ENCODE measurements around the gene SYNPO. TPM values are rescaled to one million over a fixed set of nuclear protein-coding genes. Genes with fewer than 3 reads are reported as not detected.

Gene SYNPO
- total and polyA plus RNA-seq, 8 donors = 22.0 to 114 (median 27.7) TPM

- H3K27me3 ChIP-seq = no peaks in the 10 kb centered on the region
- ATAC-seq (peak; percentile 83), DNase-seq (peak in 3 of 4 donors; percentile 65 to 93 (median 91))
- no peaks in the 10 kb centered on the region for H3K9me3 ChIP-seq
- intact Hi-C loops (cut with DNase I) = loop anchor here in 1 of 2 donors (5.0 kb wide), 1 partner anchor 199 kb away; no protein-coding TSS in a partner anchor
- peak; percentile 53 to 70 for TF ChIP-seq CTCF (IDR thresholded peaks at IDR 0.05)
- H3K4me3 ChIP-seq = peak overlapping the region; percentile 35 to 37
- no peaks in the 10 kb centered on the region for H3K36me3 ChIP-seq
- peaks cover 4 to 11% of the 10 kb centered on the region in 2 donors for H3K4me1 ChIP-seq
- peak overlapping the region; percentile 7 to 45 for H3K27ac ChIP-seq
These were observed 16.0 kb downstream of the SYNPO start for GRCh38 chr5:150656191-150657132.

- no peak overlapping the region for H3K27ac ChIP-seq
- TF ChIP-seq CTCF (IDR thresholded peaks at IDR 0.05) = no peak
- H3K27me3 ChIP-seq = no peaks in the 10 kb centered on the region
- no peaks in the 10 kb centered on the region for H3K9me3 ChIP-seq
- intact Hi-C loops (cut with DNase I) = loop anchor here in 1 of 2 donors (5.0 kb wide), 1 partner anchor 201 kb away; no protein-coding TSS in a partner anchor
- H3K4me1 ChIP-seq = peaks cover 4 to 11% of the 10 kb centered on the region in 2 donors
- no peaks in the 10 kb centered on the region for H3K36me3 ChIP-seq
- ATAC-seq = no peak
- DNase-seq = no peak
- no peak overlapping the region for H3K4me3 ChIP-seq
These were observed 17.7 kb downstream of the SYNPO start for GRCh38 chr5:150658121-150658520.

GRCh38 chr5:150658699-150659265 lies 18.3 kb downstream of the SYNPO start:
- ATAC-seq = no peak
- peaks cover 4 to 11% of the 10 kb centered on the region in 2 donors for H3K4me1 ChIP-seq

GRCh38 chr5:150659360-150660107 lies 19.1 kb downstream of the SYNPO start:
- no peaks in the 10 kb centered on the region for H3K36me3 ChIP-seq
- no peak for TF ChIP-seq CTCF (IDR thresholded peaks at IDR 0.05)
- H3K9me3 ChIP-seq = no peaks in the 10 kb centered on the region
- no peak overlapping the region for H3K27ac ChIP-seq
- intact Hi-C loops (cut with DNase I) = loop anchor here in 1 of 2 donors (5.0 kb wide), 2 partner anchors 97 to 202 kb away; no protein-coding TSS in a partner anchor
- H3K27me3 ChIP-seq = no peaks in the 10 kb centered on the region
- H3K4me1 ChIP-seq = peaks cover 4 to 11% of the 10 kb centered on the region in 2 donors
- H3K4me3 ChIP-seq = no peak overlapping the region
- DNase-seq (no peak), ATAC-seq (no peak)

More at GRCh38 chr5:150658699-150659265, 18.3 kb downstream of the SYNPO start:
- H3K9me3 ChIP-seq = no peaks in the 10 kb centered on the region
- no peak for DNase-seq
- no peak overlapping the region for H3K4me3 ChIP-seq
- intact Hi-C loops (cut with DNase I) = loop anchor here in 1 of 2 donors (5.0 kb wide), 1 partner anchor 201 kb away; no protein-coding TSS in a partner anchor
- no peaks in the 10 kb centered on the region for H3K36me3 ChIP-seq
- H3K27ac ChIP-seq = no peak overlapping the region
- no peaks in the 10 kb centered on the region for H3K27me3 ChIP-seq
- TF ChIP-seq CTCF (IDR thresholded peaks at IDR 0.05) = no peak

Data from left lung (tissue), 10 donors.